ENCODE data around the gene ABCA8. TPM values are rescaled to one million over a fixed set of nuclear protein-coding genes. Genes with fewer than 3 reads are reported as not detected.
"Not testable (repeated sequence)": the region's sequence is repeated elsewhere in the genome, so short reads cannot be mapped to it uniquely, and the experiment has no call there.

The ABCA8 gene
- total RNA-seq, 4 donors from 2014 or later: 43.6 to 76.6 (median 64.2) TPM

GRCh38 chr17:68831170-68831569 is 124.0 kb downstream of the ABCA8 start:
- Histone ChIP-seq H3K27me3 (no peaks in the 10 kb centered on the region), H3K4me1 (peaks cover 0 to 7% (median 0%) of the 10 kb centered on the region in 4 donors), H3K36me3 (no peaks in the 10 kb centered on the region), H3K4me3 (no peak overlapping the region), H3K9me3 (no peaks in the 10 kb centered on the region), H3K27ac (replicated peaks in 1 of 4) (no peak overlapping the region)
- DNase-seq (ENCODE audit: extremely low spot score): no peak
- TF ChIP-seq, protein P1, sequence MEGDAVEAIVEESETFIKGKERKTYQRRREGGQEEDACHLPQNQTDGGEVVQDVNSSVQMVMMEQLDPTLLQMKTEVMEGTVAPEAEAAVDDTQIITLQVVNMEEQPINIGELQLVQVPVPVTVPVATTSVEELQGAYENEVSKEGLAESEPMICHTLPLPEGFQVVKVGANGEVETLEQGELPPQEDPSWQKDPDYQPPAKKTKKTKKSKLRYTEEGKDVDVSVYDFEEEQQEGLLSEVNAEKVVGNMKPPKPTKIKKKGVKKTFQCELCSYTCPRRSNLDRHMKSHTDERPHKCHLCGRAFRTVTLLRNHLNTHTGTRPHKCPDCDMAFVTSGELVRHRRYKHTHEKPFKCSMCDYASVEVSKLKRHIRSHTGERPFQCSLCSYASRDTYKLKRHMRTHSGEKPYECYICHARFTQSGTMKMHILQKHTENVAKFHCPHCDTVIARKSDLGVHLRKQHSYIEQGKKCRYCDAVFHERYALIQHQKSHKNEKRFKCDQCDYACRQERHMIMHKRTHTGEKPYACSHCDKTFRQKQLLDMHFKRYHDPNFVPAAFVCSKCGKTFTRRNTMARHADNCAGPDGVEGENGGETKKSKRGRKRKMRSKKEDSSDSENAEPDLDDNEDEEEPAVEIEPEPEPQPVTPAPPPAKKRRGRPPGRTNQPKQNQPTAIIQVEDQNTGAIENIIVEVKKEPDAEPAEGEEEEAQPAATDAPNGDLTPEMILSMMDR (IDR thresholded peaks at IDR 0.05): no peak
- TF ChIP-seq EP300 (IDR thresholded peaks at IDR 0.05): no peak
- TF ChIP-seq POLR2A (IDR thresholded peaks at IDR 0.05; ENCODE audit: low read depth): no peak
- no peak for TF ChIP-seq POLR2AphosphoS5 (IDR thresholded peaks at IDR 0.05)
- WGBS: 82% methylated on average over 7 of the region's 7 CpGs
- intact Hi-C loops (cut with DNase I): no loop called here

GRCh38 chr17:68830313-68830712 is 124.9 kb downstream of the ABCA8 start:
- 67% methylated on average over 2 of the region's 2 CpGs for WGBS
- H3K27ac ChIP-seq (replicated peaks in 1 of 4): no peak overlapping the region
- no peaks in the 10 kb centered on the region for H3K36me3 ChIP-seq
- TF ChIP-seq POLR2AphosphoS5 (IDR thresholded peaks at IDR 0.05) (no peak), POLR2A (IDR thresholded peaks at IDR 0.05; ENCODE audit: low read depth) (no peak), EP300 (IDR thresholded peaks at IDR 0.05) (no peak)
- TF ChIP-seq, protein P1 (IDR thresholded peaks at IDR 0.05): no peak
- H3K4me1 ChIP-seq: peaks cover 0 to 7% (median 0%) of the 10 kb centered on the region in 4 donors
- no peak for DNase-seq (ENCODE audit: extremely low spot score)
- intact Hi-C loops (cut with DNase I): no loop called here
- no peaks in the 10 kb centered on the region for H3K9me3 ChIP-seq
- no peak overlapping the region for H3K4me3 ChIP-seq
- H3K27me3 ChIP-seq: no peaks in the 10 kb centered on the region

- H3K36me3 ChIP-seq: no peaks in the 10 kb centered on the region
- H3K27ac ChIP-seq (replicated peaks in 1 of 4): no peak overlapping the region
- peaks cover 0 to 7% (median 0%) of the 10 kb centered on the region in 4 donors for H3K4me1 ChIP-seq
- no peak overlapping the region for H3K4me3 ChIP-seq
- H3K9me3 ChIP-seq: no peaks in the 10 kb centered on the region
- TF ChIP-seq POLR2AphosphoS5 (IDR thresholded peaks at IDR 0.05): no peak
- TF ChIP-seq EP300 (IDR thresholded peaks at IDR 0.05): no peak
- no peak for TF ChIP-seq POLR2A (IDR thresholded peaks at IDR 0.05; ENCODE audit: low read depth)
- TF ChIP-seq, protein P1 (IDR thresholded peaks at IDR 0.05): no peak
- 74% methylated on average over 4 of the region's 4 CpGs for WGBS
- H3K27me3 ChIP-seq: no peaks in the 10 kb centered on the region
- no peak for DNase-seq (ENCODE audit: extremely low spot score)
- intact Hi-C loops (cut with DNase I): no loop called here
Measured at GRCh38 chr17:68829211-68829610, 126.0 kb downstream of the ABCA8 start.

DNA sequence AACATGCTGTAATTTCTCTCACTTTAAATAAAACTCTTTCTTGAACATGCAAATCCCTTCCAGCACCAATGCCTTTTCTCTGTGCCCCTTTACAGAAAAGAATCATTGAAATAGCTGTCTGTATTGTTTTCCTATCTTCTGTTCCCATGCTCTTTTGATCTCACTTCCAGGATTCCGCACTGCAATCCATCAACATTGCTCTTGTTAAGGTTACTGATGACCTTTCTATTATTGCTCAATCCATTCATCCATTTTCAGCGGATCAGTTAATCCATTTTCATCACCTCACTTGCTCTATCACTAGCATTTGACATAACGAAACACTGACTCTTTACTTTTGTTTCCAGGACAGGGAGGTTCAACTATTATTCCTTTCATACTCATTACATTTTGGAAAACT is 130.5 kb downstream of the ABCA8 start:
- WGBS: 63% methylated on average over 3 of the region's 3 CpGs
- no peak for DNase-seq (ENCODE audit: extremely low spot score)
- no peak overlapping the region for H3K27ac ChIP-seq (replicated peaks in 1 of 4)
- H3K4me1 ChIP-seq: peaks cover 0 to 7% (median 0%) of the 10 kb centered on the region in 4 donors
- TF ChIP-seq, protein P1 (IDR thresholded peaks at IDR 0.05): no peak
- TF ChIP-seq EP300 (IDR thresholded peaks at IDR 0.05) (no peak), POLR2AphosphoS5 (IDR thresholded peaks at IDR 0.05) (no peak), POLR2A (IDR thresholded peaks at IDR 0.05; ENCODE audit: low read depth) (no peak)
- intact Hi-C loops (cut with DNase I): no loop called here
- H3K27me3 ChIP-seq: no peaks in the 10 kb centered on the region
- H3K4me3 ChIP-seq: no peak overlapping the region
- no peaks in the 10 kb centered on the region for H3K36me3 ChIP-seq
- no peaks in the 10 kb centered on the region for H3K9me3 ChIP-seq

DNA sequence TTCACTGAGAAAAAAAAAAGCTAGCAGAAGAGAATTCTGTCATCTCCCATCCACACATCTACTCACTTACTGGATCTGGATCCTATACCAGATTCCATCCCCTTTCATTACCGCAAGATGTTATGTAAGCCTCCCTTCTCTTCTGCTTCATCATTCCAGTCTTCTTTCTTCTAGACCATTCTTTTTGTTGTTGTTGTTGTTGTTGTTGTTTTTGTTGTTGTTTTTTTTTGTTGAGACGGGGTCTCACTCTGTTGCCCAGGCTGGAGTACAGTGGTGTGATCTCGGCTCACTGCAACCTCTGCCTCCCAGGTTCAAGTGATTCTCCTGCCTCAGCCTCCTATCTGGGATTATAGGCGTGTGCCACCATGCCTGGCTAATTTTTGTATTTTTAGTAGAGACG is 131.0 kb downstream of the ABCA8 start:
- intact Hi-C loops (cut with DNase I); H3K27me3 ChIP-seq; DNase-seq (ENCODE audit: extremely low spot score); H3K36me3 ChIP-seq; H3K9me3 ChIP-seq; H3K4me3 ChIP-seq; H3K4me1 ChIP-seq; H3K27ac ChIP-seq (replicated peaks in 1 of 4): not testable (repeated sequence)
- WGBS: 87% methylated on average over 5 of the region's 5 CpGs
